Sigmoid colon (tissue), 4 donors: ENCODE data around the gene SNX19.
A peak's percentile ranks its signal among the peaks of the same experiment; 100 is the strongest.

Experiments used
- CTCF ChIP-seq, 4 experiments: fragments of 450-650 bp in 3 of 4; fragments of 200-600 bp in 1 of 4; IDR thresholded peaks; one replicate each; pipeline ENCODE4 v1.5.1; 2016 to 2019; ENCODE audit warnings: antibody characterized with exemption in 4 of 4, mild to moderate bottlenecking in 3 of 4, moderate library complexity in 2 of 4
- EP300 ChIP-seq, 4 donors: sonication (generic); formaldehyde crosslinking; IDR thresholded peaks; one replicate each; pipeline ENCODE4 v1.6.1; 2017; ENCODE audit warnings: antibody characterized with exemption in 4 of 4
- POLR2A ChIP-seq, 2 donors: fragments of 450-650 bp; IDR thresholded peaks; one replicate each; pipeline ENCODE4 v1.6.1; 2016; ENCODE audit warnings: antibody characterized with exemption in 2 of 2, mild to moderate bottlenecking in 2 of 2, moderate library complexity in 2 of 2
- POLR2AphosphoS5 ChIP-seq, 4 donors: sonication (generic); formaldehyde crosslinking; IDR thresholded peaks; one replicate each; pipeline ENCODE4 v1.6.1; 2017; ENCODE audit warnings: antibody characterized with exemption in 4 of 4

GRCh38 chr11:130829920-130830511 is 86.3 kb downstream of the SNX19 start:
- no peak for TF ChIP-seq POLR2A (IDR thresholded peaks at IDR 0.05)
- TF ChIP-seq CTCF (IDR thresholded peaks at IDR 0.05), result no peak
- no peak for TF ChIP-seq EP300 (IDR thresholded peaks at IDR 0.05)
- TF ChIP-seq POLR2AphosphoS5 (IDR thresholded peaks at IDR 0.05), result peak in 1 of 4 donors; percentile 15
